SW480 (cell line): Measurements from ENCODE around the gene ARV1.

ENCODE experiments used
- DNase-seq: peaks from one replicate; pipeline ENCODE4 v3.0.0-alpha.2; 2016; ENCODE audit warnings: low spot score

ARV1 gene

GRCh38 chr1:230978491-230979388 lies at the start of gene ARV1, which contains the start of gene TTC13:
Gene ARV1, plus strand, starts transcription at chr1:230979094. Its CDS starts 12 bp downstream, at chr1:230979106.
Gene TTC13, minus strand, starts transcription at chr1:230978861. Its CDS starts 31 bp downstream, at chr1:230978830.
- peak; percentile 99 for DNase-seq

GRCh38 chr1:230930986-230931385 lies 47.9 kb upstream of the ARV1 start:
- DNase-seq, result no peak

DNA sequence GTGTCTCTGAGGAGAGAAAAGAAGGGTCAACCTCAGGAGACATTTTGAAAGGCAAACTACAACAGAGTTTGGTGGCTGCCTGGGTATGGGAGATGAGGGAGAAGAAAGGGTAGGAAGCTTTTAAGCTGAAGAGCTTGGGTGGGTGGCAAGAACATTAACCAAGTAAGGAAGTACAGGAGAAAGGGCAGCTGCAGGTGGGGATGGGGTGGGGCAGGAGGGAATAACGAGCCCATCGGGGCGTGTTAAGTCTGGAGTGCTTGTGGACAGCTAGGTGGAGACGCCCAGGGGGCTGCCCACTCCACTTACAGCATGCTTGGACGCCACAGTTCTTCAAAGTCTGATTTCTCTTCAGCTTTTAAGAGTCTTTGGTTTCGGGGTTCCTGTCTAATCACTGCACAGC lies 43.0 kb upstream of the ARV1 start:
- DNase-seq, result no peak

DNA sequence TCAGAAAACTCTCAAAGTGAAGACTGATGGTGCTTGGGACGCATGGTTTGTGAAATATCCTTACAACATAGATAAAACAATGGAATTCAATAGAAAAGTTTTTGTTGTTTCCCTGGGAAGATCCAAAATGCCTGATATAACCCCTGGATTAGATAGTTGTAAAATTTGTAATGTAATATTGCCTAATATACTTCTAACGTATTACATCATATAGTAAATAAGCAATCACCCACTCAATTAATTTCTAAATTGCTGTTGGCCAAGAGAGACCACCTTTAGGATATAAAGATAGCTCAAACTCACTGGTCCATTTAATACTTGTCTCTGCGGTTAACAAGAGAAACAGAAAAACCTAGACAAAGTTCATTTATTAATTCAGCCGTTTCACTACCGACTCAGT lies 42.4 kb upstream of the ARV1 start:
- DNase-seq, result no peak

DNA sequence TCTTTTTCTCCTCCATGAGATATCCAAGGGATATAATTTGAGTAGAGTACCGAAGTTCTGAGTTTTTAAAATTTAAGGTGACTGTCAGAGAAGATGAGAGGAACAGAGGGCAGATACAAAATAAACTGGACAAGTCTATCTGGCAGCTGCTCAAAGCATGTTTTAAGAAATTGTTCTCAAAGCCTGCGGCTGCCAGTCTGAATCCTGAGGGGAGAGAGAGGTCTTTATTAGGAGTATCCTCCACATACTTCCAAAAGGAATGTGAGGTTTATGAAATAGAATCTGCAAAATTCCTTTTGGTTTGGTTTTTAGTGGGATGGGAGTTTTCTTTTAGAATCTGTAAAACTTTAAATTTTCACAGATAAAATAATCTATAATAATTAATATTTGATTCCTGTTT lies 41.5 kb upstream of the ARV1 start:
- no peak for DNase-seq

- DNase-seq, result peak; percentile 32
Observed at GRCh38 chr1:230938924-230939368, 39.9 kb upstream of the ARV1 start.

DNA sequence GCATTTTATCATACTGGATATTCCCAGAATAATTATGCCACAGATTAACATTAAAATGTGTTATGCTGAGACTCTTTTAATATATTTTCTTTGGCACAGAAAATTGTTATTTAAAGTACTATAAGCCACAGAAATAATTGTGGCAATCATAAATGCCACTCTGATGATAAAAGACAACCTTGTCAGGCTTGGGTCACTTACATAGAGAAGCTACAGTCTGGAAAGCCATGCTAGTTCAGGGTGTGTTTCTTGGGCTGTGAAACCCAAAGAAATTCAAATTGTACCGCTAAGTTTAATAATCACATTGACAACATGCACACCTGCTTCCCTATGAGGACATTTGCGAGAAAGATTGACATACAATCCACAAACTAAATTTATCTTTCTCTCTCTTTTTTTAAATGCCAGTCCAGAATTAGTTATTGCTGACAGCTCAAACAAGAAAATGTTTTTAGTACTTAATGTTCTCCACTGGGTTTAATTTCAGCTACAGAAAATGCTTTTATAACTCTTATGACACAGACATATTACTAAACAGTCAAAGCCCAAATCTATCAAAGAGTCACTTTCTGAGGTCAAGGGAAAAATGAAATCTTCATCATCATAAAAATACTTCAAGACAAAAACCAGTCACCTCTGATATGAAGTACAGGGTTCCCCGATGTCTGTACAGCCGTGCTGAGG lies 38.9 kb upstream of the ARV1 start:
- peak; percentile 19 for DNase-seq

DNA sequence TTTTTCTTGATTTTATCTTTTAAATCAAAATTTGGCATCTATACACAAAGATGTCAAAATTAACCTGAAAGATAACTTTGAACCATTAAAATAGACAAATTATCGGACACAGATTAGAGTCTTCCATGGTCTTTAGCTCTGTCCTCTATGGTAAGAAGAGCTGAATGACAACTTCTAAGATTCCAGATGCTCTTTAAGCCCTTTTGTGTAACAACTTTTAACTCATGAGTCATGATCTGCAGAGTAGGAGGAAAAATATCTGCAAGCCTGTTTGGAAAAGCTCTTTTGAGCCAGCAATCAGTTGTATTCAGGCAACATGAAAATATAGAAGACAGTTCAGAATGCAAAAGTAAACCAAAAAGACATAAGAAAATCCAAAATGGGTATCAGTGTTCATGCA lies 38.0 kb upstream of the ARV1 start:
- no peak for DNase-seq

GRCh38 chr1:230943048-230943593 lies 35.8 kb upstream of the ARV1 start:
- no peak for DNase-seq

DNA sequence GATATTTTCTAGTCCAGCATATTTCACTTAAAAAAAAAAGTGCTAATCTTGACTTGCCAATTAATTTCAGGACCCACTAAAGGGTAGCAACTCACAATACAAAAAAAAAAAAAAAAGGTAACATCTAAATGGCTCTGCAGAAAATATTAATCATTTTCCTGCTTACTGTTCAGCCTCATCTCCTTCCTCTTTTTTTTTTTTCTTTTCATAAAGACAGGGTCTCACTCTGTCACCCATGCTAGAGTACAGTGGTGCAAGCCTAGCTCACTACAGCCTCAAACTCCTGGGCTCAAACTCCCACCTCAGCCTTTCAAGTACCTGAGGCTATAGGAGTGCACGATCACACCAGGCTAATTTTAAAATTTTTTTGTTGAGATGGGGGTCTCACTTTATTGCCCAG lies 30.6 kb upstream of the ARV1 start:
- DNase-seq, result no peak

- DNase-seq, result no peak
Observed at GRCh38 chr1:230948903-230949302, 30.0 kb upstream of the ARV1 start.

GRCh38 chr1:230950404-230950803 lies 28.5 kb upstream of the ARV1 start:
- no peak for DNase-seq

DNA sequence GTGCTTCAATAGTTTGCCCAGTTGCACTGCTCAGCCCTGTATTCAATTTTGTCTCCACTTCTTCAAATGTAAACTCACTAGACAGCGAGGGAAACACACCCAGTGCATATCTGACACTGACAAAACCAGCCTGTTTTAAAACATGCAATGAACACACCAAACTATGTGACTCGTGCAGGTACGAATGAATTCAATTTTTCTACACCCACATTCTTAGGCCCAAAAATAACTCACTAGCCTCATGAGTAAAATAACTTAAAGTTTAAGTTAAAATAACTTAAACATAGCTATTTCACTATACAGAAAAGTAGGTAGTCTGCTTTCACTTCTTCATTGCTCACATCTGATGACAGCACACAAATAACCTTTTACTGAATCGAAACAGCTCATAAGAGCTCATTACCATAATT lies 21.3 kb upstream of the ARV1 start:
- no peak for DNase-seq

- DNase-seq, result no peak
Observed at GRCh38 chr1:230958370-230958769, 20.5 kb upstream of the ARV1 start.

- DNase-seq, result no peak
Observed at GRCh38 chr1:230964896-230965295, 14.0 kb upstream of the ARV1 start.

DNA sequence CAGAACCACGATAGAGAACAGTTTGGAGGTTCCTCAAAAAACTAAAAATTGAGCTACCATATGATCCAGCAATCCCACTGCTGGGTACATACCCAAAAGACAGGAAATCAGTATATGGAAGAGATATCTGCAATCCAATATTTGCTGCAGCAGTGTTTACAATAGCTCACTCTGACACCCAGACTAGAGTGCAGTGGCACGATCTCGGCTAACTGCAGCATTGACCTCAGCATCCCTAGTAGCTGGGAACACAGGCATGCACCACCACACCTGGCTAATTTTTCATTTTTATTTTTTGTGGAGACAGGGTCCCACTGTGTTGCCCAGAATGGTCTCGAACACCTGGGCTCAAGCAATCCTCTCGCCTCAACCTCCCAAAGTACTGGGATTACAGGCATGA lies 13.4 kb upstream of the ARV1 start:
- DNase-seq, result no peak

DNA sequence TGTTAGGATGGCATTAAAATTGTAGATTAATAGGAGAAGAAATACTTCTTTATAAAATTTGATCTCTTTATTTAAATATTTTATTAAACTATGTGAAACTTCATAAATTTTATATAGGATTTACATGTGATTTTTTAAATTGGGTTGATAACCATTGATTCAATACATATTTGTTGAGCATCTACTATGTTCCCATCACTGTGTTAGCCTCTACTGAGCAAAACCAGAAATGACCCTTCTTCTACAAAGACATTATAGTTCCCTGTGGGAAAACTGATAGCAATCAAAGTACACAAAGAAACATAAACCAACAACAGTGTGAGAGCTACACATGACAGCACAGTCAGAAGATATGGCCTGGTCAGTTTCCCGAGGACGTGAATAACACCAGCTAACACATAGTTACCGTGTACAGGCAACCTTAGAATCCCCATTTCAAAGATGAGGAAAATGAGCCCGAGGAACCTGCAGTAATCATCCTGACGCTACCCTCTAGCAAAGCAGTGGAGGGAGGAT lies 12.5 kb upstream of the ARV1 start:
- no peak for DNase-seq

DNA sequence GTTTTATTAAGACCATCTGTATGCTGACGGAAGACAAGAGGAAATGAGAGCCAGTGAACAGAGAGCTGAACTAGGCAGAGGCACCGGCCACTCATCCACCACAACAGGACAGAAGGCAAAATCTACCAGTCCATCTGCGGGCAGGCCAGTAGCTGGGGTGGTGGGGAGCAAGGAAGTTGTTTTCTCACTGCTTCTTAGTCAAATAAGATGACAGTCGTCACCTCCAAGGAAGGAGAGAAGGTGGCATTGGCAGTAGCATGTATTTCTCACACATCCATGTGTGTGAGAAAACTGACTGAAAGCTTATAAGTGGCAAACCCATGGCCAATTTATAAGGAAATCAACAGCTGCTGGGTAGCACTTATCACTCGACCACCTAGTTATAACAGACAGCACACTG lies 8.5 kb upstream of the ARV1 start:
- DNase-seq, result no peak

GRCh38 chr1:230971771-230972170 lies 7.1 kb upstream of the ARV1 start:
- no peak for DNase-seq

GRCh38 chr1:230972855-230973271 lies 6.0 kb upstream of the ARV1 start:
- DNase-seq, result peak; percentile 20

DNA sequence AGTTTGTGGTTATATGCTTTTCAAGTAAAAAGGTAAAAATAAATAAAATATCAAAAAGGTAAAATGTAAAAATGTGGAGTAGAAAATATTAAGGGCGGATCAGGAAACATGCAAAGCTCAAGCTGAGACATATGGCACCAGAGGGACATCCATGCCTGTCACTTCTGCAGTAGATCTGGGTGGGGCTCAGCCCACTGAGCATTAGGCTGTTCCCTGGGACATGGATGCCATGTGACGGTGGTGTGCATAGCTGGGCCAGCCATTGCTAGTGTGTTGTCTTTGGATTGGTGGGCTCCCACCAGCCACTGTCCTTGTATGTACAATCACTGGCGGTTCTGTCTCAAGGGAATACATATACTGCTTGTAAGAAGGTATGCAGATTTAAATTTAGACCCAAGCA lies 3.3 kb upstream of the ARV1 start:
- no peak for DNase-seq

GRCh38 chr1:230976360-230976759 lies 2.5 kb upstream of the ARV1 start:
- DNase-seq, result no peak
